Measurements from ENCODE around the gene ASCL2.

GRCh38 chr11:2299773-2300172, 29.4 kb upstream of the ASCL2 start:
- TF ChIP-seq CTCF (IDR thresholded peaks at IDR 0.05) (no peak), POLR2A (IDR thresholded peaks at IDR 0.05) (no peak), POLR2AphosphoS5 (IDR thresholded peaks at IDR 0.05) (no peak)
